NCI-H446 (cell line): ENCODE data around the gene EXOC6B.
A peak's percentile ranks its signal among the peaks of the same experiment; 100 is the strongest.

Experiments used
- DNase-seq, 2 experiments: peaks; one replicate each; lab custom pipeline; 2025; lab: John Stamatoyannopoulos, UW

EXOC6B gene

DNA sequence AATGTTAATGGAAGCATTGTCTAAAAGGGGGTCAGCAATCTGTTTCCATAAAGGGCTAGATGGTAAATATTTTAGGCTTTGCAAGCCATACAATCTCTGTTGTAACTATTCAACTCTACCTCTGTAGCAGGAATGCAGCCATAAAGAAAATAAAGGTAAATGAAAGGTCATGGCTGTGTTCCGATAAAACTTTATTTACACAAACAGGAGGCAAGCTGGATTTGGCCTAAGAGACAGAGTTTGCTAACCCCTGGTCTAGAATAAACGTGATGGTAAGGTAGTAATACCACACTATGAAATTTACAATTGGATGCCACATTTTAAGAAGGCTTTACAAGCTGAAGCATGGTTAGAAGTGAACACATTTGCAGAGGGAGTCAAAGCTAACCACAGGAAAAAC is 91.4 kb downstream of the EXOC6B start:
- DNase-seq = no peak

DNA sequence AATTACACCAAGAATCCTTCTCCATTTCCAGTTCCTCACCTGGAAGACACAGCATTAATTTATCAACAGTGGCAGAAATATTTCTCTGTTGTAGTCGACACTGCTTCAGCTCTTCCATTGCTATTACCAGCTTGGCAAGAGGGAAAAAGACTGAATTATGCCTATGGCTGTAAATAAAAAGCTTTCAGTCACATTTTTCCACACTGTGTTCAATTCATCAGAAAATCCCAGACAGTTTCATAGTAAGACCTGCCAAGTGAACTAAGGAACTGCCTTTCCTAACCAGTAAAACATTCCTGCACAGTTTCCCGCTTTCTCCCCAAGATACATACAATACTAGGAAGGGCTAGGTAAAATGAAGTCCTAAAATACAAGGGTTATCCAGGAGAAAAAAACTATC is 94.7 kb downstream of the EXOC6B start:
- DNase-seq = no peak

DNA sequence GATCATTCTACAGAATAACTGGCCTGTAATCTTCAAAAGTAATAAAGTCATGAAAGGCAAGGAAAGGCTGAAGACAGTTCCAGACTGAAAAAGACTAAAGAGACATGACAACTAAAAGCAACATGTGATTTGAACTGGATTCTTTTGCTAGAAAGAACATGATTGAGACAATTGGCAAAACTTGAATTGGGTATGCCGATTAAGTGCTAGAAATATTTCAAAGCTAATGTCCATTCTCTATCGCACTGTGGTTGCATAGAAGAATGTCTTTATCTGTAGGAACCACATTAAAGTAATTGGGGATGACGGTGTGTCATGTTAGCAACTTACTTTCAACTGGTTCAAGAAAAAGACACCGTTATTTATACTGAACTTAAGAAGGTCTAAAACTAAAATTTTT is 98.5 kb downstream of the EXOC6B start:
- DNase-seq = no peak

DNA sequence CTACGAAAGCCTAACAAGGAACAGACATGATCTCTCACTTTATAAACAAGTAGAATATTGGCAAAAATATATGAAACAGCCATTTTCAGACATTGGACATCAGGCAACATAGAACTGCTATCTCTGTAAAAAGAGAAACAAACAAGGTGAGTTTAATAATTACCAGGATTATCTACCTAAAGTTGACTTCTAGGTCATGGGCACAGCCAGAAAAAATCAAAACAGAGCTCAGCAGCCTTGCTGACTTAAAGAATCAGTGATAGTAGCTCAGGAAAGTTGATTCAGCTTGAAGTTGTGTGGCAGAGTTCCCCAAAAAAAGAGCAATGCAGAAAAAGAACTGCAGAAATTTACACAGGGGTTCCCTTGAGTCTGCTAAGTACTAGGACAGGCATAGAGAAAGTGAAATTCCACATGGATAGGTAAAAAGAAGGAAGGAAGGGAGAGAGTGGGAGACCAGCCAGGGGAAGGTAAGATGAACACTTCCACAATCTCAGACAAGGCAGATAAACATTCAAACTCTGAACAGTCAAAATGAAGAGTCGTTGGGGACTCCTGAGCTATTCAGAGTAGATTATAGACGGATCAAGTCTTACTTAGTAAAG is 102.0 kb downstream of the EXOC6B start:
- DNase-seq = no peak

DNA sequence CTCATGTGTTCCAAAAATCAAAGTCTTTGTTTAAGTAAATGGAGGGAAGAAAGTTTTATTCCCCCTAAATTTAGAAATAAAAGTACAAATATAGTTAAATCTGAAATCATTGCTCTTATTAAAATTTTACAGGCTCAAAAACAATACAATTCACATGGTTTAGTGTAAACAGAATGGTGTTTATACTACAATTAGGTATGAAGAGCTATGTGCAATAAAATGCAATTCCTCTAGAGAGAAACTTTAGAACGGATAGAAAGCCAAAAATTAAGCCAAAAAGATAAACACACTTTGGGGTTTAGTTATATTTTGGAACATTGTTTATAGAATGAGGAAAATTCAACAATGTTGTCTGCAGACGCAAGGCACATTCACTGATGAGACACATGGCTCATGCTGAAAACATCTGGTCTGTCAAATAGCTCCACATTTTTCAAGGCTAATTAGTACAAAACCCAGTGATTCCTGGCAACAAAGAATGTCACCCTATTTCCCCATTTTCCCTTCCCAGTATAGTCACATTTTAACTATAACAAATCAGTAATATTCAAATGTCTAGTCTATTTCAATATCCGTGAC is 103.3 kb downstream of the EXOC6B start:
- no peak for DNase-seq

DNA sequence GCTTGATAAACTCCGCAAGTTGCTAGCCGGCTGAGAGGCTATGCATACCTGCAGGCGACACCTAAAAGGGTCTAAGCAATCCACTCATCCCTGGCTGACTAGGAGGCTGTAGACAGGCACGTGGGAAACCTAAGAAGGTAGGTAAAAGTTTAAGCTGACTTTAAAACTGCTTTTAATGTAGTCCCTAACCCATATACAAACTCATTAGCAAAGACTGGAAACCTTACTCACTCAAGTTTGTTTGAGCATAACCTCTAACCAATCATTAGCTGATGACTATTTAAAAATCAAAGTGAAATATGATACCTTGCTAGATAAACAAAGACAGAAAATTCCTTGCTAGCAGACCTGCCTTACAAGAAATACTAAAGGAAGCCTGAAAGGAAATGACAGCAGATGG is 106.4 kb downstream of the EXOC6B start:
- DNase-seq = no peak

DNA sequence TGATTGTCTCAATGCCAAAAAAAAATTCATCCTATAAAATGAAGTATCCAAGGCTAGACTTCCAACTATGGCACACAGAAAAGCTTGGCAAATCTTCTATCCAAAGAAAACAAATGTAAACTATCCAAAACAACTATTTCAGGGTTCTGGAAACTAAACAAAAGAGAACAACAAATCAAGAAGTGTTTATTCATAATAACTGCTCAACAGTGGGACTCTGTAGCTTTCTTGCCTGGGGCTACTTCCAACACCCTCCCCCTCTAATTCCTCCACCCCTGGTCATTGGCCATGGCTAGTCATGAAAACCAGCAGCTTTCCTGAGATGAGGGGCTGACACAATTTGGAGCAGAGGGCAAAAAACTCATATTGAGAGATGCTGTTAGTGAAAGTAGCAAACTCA is 107.0 kb downstream of the EXOC6B start:
- DNase-seq = no peak

DNA sequence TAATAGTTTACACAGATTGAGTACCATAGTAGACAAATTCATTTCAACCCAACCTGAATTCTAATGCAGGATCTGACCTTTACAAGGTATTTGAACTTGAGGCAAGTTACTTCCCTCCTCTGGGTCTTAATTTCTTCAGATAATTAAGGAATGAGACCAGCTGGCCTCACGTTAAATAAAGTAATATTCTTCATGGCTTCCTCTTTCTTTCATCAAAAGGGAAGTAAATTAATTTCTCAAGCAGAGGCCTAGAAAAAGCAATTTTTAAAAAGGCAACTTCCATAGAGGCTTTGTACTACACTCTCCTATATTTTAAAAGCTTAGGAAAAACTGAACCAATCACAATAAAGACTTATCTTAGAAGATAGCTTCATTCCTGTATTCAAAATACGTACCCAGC is 109.2 kb downstream of the EXOC6B start:
- DNase-seq = no peak

DNA sequence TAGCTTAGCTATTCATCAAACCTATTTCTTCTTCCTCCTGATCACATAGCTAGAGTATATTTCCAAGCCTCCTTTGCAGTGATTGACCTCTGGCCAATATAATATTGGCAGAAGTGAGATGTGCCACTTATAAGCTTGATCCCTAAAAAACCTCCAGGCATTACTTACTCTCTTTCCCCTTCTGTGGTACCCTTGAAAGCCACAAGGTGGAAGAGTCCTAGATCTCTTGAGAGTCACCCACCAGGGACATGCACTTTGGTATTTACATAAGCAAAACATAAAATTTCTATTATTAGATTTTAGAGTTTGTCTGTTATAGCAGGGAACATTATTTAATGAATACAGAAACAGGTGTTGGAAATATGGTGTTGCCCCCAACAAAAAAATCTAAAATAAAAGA is 112.0 kb downstream of the EXOC6B start:
- no peak for DNase-seq

DNA sequence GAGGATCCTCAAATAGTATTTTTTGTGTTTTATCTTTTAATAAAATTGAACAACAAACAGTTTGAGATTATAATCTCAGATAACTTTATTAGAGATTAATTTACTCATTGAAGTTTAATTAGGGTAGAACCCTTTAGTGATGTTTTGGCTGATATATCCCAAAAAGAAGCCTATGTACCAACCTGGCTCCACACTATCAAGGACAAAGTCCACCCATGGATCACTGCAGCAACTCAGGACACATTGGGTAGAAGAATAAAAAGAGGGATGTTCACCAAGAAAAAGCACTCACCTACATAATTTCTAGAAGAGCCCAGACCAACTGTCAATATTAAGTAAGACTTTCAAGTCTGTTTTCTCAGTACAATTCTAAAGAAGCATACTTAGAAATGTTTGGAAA is 112.9 kb downstream of the EXOC6B start:
- DNase-seq = no peak

DNA sequence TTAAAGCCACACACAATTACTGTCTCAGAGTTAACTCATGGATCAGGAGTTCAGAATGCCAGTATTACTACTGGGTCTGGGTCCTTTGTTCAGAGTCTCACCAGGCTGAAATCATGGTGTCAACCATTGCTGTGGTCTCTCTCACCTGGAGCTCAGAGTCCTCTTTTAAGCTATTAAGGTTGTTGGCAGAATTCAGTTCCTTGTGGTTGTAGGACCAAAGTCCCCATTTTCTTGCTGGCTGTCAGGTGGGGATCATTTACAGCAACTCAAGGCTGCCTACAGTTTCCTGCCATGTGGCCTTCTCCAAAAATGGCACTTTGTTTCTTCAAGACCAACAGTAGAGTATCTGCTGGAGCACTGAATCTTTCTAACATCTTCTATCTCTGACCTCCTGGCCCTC is 113.5 kb downstream of the EXOC6B start:
- no peak for DNase-seq

DNA sequence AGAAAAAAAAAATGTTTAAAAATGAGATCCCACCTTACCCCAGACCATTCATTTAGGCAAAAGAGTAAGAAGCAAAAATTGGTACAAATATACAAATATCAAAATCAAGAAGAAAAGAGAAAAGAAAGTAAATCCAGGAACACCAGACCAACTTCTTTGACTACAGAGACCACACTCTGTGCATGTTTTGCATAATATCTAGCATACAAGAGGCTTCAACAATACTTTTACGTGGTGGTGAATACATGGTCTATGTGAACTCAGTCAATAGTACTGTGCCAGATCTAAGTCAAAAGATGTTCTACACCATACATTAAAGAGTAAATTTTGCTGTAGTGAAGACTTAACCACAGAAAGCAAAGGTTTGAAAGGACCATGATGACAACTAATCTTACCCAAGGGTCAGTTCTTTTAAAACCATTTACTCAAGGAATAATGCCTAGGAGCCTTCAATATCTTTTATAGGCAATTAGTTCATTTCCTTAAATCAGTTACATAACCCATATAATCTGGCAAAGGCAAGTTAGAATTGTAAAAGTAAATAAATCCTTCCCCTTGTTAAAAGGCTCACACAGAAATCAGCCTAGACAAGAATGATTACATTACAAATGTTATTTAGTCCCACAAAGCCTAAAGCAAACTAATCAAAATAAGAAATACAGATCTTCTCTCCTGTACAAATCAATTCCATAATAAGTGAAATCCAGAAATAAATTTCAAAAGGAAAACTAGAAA is 115.2 kb downstream of the EXOC6B start:
- no peak for DNase-seq

DNA sequence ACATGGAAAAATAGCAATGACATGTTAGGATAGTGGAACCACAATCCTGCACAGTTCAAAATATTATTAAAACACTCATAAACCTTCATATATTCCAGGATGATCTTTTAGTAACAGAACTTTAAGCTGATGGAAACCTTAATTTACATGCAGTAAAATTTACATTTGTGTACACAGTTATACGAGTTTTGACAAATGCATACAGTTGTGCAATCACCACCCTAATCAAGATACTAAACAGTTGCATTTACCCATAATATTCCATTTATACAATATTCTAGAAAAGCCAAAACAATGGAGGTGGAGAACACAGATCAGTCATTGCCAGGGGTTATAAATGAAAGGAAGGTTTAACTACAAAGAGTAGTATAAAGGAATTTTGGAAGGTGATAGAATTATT is 117.6 kb downstream of the EXOC6B start:
- no peak for DNase-seq

DNA sequence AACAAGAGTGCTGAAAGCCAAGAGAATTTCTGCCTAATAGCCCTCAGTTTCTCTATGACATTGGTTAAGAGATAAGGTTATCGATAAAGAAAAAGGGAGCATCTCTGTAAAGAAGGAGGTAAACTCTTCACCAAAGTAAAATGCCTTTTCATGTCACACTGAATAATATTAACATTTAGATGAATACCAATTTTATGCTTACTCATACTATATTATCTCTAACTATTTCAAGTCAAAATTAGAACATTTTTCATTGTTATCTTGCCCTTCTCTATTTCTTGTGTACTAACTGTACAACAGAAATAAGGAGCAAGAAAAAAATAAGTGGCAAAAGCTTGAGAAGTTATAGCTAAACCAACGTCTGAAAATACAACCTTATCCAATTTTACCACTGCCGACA is 127.5 kb downstream of the EXOC6B start:
- DNase-seq = no peak

DNA sequence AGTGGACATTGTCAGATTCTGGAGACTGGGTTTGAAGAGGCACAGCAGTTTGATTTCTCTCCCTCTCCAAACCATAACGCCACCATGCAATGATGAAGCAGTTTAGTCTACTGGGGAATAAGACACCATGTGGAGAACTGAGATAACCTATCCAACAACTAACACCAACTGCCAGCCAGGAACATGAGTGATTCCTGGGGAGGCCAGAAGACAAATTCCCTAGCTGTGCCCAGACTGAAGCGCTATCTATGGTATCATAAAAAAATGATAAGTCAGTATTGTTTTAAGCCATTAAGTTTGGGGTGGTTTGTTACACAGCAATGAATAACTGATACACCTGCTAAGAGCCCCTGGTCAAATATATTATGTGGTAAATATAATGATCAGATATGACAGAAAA is 129.3 kb downstream of the EXOC6B start:
- DNase-seq = no peak

DNA sequence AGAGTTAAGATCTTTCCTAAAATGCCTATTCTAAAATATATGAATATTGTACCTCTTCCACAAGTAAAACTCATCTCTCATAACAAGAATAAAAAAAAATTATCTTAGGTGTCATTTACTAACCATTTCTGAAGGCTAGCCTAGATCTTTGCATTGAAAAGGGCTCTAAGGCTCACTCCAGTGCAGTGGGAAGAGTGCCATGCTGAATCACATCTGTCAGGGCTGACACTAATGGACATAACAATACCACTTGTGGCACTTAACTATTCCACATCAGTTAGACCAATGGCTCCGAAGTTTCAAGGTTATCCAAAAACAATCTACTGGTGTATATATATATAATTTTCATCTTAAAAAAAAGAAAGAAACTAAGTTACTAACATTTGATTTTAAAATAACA is 130.2 kb downstream of the EXOC6B start:
- DNase-seq = no peak

DNA sequence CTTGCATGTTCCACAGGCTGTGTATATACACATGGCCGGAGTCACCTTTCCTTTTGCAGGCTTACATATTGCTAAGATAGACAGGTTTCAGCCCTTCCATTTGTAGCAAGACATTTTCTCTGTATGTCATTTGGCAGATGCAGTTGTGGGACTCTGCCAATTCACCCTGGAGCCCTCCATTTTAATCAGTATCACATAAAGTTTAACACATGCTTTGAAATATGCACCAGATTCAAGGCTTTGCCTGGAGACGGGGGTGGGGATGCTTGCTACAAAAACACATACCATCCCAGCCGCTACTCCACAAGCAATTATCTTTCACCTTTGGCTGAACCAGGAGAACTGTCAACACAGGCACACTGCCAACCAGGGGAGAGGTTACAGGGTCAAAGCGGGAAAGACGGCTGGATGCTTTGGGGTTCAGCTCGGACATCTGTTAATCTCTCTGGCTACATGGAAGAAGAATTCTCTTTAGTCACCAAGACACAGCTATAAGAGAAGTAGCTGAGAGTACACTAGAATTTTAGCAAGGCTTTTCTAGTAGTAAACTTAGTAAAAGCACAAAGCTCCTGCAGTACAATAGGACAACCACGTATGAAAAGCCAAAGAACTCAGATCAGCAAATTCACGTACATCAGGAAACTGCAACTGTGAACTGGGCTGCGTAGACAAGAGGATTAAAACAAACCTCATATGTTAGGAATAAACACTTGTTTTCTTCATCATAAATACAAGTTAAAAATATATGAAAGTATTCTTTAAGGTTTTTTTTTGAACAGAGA is 130.9 kb downstream of the EXOC6B start:
- DNase-seq = peak in 1 of 2 experiments; percentile 33

DNA sequence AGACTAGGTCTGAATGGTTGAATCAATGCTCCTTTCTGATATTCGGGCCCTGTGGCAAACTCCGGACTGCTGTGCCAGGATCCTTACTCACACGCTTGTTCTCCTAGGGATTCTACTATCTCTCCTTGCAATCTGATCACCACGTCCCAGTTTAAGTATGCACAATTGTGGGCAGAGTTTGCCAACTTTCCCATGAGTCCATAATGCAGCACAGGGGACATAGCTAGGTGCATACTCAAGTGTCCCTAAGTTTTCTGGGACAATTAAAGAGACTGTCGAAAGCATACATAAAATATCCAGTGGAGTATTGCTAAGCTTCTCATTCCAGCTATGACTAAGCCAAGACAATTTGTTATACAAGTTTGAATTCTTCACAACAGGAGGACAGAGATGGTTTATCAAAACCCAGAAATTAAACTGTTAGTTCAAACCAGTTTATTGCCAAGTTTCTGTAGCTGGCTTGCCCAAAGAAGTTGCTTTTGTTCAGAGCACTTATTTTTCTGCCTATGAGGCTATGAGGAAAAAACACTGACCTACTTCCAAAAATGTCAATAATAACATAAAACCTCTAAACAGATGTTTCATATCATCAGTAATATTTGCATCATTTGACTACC is 136.1 kb downstream of the EXOC6B start:
- DNase-seq = no peak

DNA sequence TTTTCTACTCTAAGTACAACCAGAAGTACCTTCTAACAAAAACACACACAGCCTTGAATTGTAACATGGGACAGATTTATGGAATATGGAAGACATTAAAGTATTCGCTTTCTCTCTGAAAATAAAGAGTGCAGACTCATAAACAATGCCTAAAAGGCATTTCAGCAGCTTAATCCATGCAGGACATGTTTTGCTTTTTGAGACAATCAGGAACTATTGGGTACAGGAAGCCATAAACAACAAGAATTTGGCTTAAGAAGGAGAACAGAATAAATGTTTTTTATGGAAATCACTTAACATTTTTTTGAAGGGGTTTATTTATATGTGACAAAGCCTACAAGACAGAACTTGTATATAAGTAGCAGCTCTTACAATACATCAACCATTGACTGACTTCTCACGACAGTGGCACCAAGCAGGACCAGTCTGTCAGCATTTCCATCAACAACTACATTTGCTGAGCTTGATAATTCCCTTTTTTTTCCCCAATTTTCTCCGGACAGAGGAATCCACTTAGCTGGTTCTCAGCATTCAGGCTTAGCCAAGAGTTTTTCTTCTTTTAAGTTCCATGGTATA is 140.1 kb downstream of the EXOC6B start:
- DNase-seq = no peak

DNA sequence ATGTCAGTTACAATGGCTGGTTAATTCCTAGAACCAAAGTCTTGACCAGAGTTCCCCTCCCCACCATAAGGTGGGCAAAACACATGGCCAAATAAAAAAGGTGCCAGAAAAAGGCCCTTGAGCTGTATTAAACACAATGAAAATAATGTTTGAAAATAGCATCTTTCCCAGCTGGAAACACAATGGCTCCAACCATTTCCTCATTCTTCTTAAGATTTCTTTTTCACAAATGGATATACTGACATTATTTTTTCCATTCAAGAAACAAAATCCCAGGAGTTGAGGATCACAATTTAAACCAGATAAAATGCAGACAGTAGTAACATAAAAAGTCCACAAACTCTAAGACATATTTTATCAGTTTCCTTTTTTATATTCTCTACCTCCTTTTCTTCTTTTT is 143.8 kb downstream of the EXOC6B start:
- no peak for DNase-seq

DNA sequence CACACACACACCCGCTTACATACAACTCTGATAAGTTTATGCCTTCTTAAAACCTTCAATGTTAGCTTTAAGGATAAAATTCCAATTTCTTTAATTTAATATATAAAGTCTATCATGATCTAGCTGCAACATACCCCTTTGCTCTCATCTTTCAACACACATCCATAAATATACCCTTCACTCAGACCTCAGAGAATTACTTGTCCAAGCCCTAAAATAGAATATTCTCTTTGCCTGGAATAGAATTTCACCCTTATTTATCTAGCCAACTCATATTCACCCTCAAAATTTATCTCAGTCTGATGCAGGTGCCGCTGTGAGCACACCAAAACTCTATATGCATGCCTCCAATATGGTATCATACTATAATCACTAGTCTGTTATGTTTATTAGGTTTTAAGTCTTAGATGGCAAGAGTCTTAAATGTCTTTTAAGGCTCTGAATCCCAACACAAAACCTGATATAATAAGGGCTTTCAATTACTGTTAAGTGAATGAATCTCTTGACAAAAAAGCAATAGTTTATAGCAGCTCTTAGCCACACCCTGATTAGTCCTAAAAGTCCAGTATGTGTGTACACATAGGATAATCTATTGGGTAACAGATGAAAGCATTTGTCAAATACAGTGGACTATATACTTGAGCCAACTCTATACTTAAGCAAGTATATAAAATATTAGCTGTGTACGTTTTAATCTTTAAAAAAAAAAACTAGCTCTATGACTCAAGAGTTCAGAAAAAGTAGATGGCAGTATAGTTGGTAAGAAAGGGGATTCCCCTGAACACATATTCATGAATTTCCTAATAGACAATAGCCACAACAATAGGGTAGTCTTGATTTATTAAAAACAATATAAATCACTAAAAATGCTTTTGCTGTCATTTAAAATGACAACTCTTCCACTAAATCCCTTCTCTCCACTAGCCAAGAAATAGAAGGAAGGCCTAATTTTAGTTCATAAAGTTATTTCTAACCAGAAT is 144.5 kb downstream of the EXOC6B start:
- no peak for DNase-seq
